Effector CD4-positive, alpha-beta T cell (primary cell): ENCODE results near the gene SBF2.
"Not testable (repeated sequence)": the region's sequence is repeated elsewhere in the genome, so short reads cannot be mapped to it uniquely, and the experiment has no call there.

ENCODE experiments used
- DNase-seq: peaks from one replicate; pipeline ENCODE4 v3.0.0-alpha.2; 2020

Gene SBF2

DNA sequence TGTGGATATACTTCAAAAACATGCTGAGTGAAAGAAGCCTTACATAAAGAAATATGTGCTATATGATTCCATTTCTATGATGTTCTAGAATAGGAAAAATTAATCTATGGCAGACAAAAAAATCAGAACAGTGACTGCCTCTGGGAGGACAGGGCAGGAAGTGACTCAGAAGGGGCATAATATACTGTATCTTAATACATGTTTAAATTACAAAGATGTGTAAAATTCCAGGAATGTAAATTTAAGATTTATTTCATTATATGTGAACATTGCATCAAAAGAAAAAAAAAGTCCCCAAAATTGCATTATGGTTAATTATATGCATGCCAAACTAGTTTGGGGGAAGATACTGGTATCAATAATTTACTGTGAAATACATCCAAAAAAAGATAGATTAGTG lies 32.2 kb downstream of the SBF2 start:
- no peak for DNase-seq

DNA sequence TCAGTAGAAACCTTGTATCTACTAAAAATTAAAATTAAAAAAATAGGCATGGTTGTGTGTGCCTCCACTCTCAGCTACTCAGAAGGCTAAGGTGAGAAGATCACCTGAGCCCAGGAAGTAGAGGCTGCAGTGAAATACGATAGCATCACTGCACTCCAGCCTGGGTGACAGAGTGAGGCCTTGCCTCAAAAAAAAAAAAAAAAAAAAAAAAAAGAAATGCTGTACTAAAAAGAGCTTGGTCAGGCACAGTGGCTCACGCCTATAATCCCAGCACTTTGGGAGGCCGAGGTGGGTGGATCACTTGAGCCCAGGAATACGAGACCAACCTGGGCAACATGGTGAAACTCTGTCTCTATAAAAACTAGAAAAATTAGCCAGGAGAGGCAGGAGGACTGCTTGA lies 36.5 kb downstream of the SBF2 start:
- no peak for DNase-seq

DNA sequence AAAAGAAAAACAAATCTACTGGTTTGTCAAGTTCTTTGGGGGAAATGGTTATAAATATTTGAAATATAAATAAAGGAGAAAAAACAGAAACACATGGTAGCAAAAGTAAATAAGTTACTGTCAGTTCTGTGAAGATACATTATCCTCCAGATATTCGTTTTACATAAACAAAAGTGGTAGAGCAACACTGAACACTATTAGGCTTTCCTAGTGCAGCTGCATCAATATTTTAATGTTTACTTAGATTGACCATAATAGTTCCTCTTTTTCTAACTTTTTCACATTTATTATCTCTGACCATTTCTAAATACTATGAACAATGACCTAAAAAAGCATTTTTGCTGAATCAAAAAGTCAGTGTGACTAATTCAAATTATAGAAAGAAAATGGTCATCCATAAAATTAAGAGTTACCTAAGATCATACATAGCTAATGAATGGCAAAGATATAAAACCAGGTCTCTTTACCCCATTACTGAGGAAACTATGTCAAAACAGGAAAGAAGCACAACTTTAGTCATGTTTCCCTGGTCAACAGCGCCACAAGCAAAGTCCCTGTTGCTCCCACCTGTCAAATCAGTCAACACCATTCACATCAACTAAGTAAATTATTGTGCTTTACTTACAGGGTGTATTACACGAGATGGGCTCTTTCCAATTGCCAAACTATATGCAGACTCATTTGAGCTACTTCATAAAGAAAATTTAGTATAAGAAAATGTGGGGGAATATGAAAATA lies 38.5 kb downstream of the SBF2 start:
- no peak for DNase-seq

DNA sequence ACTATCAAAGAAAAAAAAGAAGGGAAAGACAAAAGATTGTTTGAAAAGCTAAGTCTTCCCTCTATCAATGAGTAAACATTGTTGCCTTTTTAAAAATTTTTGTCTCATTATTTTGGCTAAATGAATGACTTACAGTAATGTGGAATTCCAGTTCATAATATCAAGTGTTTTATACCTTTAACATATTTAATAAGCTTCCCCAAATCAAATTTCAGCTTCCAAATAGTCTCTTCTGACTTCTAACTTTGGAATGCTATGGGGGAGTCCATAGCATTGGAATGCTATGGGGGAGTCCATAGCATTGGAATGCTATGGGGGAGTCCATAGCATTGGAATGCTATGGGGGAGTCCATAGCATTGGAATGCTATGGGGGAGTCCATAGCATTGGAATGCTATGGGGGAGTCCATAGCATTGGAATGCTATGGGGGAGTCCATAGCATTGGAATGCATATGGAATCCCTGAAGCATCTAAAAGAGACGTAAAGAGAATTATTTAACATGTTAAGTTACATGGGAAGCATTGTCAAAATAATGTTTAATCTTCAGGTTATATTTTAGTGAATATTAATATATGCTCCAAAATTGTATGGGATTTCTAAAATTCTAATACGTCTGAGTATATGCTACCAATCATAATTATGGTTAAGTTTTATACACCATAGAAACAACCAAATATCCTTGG lies 44.4 kb downstream of the SBF2 start:
- not testable (repeated sequence) for DNase-seq

DNA sequence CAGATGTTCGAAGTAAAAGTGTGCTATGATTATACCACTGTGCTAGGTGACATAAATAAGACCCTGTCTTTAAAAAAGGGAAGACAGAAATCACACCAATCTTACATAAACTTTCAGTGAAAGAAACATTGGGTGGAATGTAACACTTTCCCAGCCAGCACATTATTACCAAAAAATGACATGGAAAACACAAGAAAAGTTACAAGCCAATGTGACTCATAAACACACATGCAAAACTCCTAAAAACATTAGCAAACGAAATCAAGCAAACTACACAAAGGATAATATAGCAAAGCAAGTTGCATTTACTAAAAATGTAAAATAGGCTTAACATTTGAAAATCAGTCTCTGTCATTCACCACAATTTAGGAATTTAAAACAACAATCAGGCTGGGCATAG lies 47.0 kb downstream of the SBF2 start:
- no peak for DNase-seq

DNA sequence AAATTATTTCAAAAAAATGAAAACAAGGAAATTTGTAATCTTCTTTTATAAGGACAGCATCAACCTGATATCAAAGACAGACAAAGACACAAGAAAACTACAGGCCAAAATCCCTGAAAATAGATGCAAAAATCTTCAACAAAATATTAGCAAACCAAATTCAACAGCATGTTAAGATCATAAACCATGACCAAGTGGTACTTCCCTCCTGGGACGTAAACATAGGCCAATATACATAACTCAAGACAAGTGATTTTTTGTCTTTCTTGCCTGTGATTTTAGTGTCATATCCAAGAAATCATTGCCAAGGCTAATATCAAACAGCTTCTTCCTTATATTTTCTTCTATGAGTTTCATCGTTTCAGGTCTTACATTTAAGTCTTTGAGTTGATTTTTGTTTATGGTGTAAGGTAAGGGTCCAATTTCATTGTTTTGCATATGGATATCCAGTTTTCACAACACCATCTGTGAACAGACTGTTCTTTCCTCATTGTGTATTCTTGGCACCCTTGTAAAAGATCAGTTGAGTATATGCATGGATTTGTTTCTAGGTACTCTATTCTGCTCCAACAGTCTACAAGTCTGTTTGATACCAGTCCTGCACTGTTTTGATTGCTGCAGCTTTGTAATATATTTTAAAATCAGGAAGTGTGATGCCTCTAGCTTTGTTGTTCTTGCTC lies 50.0 kb downstream of the SBF2 start:
- DNase-seq, result no peak

DNA sequence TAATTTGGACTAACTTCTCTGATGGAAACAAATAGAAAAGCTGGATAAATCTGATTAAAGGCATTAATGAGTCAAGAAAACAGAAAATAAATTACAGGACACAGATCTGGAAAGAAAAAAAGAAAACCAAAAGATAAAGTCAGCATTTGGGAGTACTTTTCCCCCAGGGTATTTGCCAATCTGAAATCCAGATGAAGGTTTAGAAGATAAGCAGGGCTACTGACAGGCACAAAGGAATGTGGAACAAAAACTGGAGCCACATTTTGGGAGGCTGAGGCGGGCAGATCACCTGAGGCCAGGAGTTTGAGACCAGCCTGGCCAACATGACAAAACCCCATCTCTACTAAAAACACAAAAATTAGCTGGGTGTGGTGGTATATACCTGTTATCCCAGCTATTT lies 57.2 kb downstream of the SBF2 start:
- no peak for DNase-seq

DNA sequence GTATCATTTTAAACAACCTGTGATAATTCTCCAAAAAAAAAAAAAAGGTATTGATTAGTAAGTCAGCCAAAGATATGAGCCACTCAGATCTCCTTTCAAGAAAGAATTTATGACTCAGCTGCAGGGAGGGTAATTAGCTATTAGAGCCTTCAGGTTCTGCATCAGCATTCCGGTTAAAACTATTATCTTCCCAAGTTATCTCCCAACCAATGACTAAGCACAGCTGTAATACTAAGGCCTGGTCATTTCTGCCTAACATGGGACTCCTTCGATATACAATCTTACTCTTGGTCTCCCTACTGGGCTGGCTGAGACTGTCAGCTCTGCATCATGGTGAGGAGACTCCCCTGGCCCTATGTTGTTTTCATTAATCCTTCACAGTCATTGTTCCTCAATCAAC lies 60.4 kb downstream of the SBF2 start:
- no peak for DNase-seq

DNA sequence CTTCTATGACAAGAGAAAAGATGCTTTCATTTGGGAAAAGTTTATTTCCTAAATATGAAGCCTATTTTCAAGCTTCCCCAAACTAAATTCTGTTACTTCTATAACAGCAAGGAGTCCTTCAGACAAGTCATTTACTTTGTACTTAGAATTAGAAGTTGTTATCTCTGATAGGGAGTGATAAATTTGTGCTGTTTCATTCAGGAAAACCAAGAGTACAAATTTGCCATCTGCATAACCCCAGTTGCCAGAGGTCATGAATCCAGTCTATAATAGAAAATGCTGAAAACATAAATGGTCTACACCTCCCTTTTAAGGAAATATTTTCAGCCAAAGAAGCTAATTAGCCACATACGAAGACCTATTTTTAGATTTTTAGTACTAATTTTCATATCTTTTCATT lies 61.3 kb downstream of the SBF2 start:
- DNase-seq, result no peak

DNA sequence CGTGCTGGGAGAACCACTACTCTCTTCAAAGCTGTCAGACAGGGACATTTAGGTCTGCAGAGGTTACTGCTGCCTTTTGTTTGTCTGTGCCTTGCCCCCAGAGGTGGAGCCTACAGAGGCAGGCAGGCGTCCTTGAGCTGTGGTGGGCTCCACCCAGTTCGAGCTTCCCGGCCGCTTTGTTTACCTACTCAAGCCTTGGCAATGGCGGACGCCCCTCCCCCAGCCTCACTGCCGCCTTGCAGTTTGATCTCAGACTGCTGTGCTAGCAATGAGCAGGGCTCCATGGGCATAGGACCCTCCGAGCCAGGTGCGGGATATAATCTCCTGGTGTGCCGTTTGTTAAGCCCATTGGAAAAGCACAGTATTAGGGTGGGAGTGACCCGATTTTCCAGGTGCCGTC lies 62.2 kb downstream of the SBF2 start:
- not testable (repeated sequence) for DNase-seq

DNA sequence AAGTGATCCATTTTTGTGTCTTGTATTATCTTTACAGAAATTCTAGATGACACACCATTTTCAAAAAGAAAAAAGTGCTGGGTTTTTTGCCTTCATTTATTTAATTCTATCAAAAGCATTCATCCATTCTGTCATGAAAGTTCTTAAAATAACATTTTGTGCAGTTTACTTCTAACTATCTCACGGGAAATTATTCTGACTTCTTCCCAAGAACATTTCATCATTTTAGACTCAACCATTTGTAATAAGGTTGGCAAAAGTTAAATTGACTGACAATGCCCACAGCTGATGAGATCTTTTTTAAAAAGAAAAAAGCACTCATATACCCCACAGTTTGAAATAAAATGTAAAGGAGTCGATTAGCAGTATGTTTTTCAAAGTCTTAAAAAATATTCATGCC lies 68.5 kb downstream of the SBF2 start:
- DNase-seq, result no peak

DNA sequence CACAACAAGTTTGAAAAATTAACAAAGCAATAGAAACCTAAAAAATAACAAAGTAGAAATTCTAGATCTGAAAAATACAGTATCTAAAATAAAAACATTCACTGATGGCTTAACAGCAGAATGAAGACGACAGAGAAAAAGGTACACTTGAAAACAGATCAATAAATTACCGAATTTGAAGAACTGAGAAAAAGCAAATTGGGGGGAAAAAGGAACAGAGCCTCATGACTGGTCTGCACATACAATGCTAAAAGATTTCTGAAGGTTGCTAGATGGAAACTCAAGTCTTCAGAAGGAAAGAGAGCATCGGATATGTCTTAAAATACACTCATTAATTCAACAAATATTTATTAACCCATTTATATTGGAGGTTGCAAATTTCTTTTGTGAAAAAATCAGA lies 71.6 kb downstream of the SBF2 start:
- no peak for DNase-seq

DNA sequence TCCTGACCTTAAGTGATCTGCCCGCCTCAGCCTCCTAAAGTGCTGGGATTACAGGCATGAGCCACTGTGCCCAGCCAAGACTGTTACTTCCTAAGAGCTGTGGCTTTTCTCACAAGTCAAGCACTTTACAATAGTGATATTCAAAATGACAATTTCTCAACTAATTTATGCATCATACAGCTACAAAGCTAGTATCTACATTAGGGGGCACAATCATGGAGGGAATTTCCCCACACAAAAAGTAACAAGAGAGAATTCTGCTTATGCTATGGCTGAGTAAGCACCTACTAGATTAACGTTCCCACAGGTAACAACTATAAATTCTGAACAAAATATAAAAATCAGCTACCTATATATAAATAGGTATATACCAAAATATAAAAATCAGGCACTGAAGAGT lies 72.7 kb downstream of the SBF2 start:
- no peak for DNase-seq

DNA sequence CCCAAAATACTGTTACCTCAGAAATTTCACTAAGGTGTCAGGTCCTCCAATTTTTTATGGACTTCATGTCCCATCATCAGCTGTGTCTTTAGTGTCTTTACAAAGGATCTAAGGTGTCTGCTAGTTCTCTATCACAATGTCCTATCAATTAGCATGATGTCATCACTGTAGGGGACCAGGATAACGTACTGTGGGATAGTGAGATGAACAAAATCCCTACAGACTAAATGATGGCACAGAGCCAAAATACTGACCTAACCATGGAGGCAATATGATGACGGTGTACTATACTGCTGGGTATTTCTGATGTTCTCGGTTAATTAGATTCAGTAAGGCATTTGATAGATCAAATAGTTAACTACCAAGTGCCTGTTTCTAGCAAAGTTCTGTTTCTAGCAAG lies 82.5 kb downstream of the SBF2 start:
- DNase-seq, result no peak

DNA sequence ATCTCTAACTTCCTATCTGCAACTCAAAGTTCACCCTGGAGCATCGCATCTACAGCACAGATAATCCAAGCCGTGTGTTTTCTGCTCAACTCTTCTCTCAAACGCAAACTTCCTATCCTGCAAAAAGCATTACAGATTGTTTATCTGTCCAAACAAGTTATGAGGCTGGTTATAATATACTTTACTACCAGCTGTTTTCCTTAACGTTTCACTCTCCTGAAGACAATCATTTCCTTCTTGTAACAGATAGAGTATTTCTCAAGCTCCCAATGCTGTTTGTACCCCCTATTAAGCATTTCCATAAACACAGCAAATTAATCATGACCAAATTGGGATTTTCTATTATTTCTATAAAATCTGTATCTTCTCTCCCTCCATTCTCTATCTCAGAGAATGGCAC lies 84.7 kb downstream of the SBF2 start:
- no peak for DNase-seq

DNA sequence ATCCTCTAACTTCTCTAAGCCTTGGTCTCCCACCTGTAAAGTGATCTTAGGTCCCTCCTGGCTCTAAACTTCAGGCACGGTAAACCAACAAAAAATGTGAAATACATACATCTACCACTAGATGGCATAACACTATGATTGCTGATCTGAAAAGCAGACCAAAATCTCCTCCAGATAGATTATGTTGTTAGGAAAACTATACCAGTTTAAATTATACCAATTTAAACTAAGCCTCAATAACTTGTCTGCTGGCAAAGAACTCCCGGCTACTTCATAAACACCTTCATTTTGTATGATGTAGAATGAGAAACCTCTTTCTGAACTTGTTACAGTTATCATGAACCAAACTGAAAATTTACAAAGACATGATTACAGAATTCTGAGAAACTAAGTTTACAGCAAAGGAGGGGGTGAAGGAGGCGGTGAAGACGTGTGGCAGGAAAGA lies 85.9 kb downstream of the SBF2 start:
- no peak for DNase-seq

DNA sequence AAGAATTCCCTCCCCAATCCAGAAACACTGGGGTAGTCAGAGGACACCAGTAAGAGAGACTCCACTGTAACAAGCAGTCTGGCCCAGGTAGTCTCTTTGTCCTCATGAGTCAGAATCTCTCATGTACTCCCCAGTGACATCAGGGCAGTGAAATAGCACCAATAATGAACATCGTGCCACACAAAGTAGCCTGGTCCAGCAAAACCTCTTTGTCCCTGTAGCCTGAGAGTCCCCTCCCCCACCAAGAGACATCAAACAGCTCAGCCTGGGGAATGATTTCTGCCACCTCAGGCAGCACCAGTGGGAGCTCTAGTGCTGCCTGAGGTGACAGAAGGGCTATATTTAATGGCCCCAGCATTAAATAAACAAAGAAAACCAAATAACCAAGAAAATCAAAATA lies 88.1 kb downstream of the SBF2 start:
- DNase-seq, result no peak

DNA sequence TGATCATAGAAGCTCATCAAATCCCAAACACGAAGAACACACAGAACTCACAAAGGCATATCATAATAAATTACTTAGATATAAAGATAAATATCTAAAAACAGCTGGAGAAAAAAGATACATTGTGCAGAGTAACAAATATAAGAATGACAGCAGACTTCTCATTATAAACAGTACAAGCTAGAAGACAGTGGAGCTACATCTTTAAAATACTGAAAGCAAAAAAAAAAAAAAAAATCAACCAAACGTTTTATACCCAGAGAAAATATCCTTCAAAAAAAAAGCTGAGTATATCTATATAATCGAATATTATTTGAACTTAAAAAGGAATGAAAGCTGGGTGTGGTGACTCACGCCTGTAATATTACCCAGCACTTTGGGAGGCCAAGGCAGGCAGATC lies 90.0 kb downstream of the SBF2 start:
- no peak for DNase-seq

DNA sequence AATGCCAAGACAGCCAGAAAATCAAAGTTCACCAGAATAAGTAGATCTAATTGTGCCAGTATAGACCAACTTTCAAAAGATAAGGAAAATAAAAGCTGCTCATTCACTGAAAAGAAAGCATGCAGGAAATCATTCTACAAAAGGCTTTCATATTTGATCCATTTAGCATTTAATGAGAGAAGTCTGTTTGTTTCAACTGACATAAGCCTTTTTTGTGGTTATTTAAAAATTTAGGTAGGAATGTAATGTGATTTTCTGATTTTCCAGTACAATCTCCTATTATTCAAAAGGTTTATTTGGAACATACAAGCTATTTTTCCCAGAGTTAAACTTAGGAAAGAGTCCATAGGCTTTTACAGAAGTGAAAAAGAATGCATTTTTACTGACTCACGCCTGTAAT lies 92.7 kb downstream of the SBF2 start:
- DNase-seq, result no peak

DNA sequence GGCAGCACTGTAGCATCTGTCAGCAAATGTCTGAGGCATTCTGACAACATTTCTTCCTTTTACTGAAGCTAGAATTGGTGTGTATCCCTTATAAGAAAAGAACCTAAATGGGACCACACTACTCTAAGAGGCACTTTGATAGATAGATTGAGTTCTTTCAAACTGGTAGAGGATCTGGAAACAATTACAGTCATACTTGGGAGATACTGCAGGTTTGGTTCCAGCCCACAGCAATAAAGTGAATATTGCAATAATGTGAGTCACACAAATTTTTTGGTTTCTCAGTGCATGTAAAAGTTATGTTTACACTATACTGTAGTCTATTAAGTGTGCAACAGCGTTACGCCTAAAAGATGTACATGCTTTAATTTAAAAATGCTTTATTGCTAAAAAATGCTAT lies 96.9 kb downstream of the SBF2 start:
- DNase-seq, result no peak

DNA sequence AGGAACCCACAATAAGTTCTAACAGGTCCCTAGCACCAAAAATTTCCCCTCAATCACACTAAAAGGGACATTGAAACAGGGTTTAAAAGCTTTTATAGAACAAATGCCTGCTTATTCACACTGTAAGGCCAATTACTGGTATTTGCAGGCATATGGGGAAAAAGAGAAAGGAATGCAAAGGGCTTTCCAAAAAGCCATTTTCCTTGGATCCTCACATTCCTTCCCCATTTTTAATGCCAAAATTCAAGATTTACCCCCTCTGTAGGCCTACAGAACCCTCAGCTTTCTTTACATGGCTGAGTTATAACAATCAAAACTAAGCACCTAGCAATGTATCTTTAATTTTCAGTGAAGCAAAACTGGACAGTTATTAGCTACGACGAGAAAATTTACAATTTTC lies 102.0 kb downstream of the SBF2 start:
- DNase-seq, result no peak

DNA sequence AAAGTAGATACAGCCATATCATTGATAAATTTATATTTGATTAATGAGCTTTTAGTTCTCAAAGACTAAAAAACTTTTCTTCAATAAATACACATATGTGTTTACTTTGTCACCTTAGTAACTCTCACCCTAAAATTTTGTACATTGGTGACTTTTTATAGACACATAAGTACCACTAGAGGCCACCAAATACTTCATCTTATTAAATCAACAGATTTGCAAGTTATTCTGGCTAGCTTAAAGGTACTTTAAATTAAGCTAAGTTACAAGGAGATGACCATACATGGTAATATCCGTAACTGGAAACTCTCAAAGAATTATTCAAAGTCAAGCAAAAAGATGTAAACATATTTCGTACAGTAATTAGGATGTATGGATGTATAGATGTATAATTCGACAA lies 112.2 kb downstream of the SBF2 start:
- DNase-seq, result no peak

DNA sequence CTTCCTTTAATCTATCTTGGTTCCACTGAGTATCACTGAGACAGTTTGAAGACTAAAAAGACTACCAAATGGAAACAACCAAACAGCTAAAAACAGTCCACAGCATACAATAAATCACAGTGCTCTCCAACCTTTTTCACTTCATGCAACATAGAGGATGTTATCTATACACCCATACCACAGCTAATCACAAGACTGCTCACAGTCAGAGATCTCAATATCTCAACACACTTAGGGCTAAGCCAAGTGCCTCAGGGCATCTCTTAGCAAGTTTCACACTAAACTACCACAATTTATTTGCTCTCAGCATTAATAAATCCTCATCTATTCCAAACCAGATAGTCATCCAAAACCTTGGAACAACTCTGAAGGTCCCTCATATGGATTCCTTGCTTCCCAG lies 129.4 kb downstream of the SBF2 start:
- DNase-seq, result no peak

DNA sequence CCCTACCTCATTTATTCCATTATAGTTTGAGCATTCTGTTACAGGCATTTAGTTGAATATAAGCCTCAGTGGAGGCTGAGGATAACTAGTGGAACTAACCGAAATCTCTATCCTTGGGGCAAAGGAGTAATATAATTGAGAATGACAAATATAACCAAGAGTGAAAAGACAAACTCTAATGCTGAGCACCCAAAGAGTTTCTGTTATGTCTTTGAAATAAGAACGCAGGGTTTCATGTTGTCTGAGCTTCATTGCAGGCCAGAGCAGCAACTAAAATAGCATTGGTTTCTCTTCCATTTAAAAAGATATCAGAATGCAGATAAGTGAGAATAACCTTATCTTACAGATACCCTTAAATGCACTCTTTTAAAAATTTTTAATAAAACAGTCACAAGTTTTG lies 131.8 kb downstream of the SBF2 start:
- DNase-seq, result no peak
